IMR-90 (cell line): ENCODE results near the gene LYPD3. TPM values are rescaled to one million over a fixed set of nuclear protein-coding genes. Genes with fewer than 3 reads are reported as not detected.

Source experiments
- ATAC-seq: fragments of 200-7000 bp; cut with Tn5 transposase; 2 replicates; pipeline ENCODE4 v1.9.1; 2020; ENCODE audit warnings: low read depth, mild to moderate bottlenecking, moderate library complexity
- BruUV-seq: library from RNA; stranded (reverse); fragments of 400-500 nt; replicated peaks from 2 replicates; lab custom pipeline; 2021; lab: Mats Ljungman, UMichigan
- CTCF ChIA-PET: fragments of 300-600 bp; formaldehyde crosslinking; extraction: SDS; loops from one replicate; lab custom pipeline; 2021; ENCODE audit warnings: antibody characterized with exemption; lab: Yijun Ruan, JAX
- POLR2A ChIA-PET: fragments of 300-600 bp; sonication (Branson Sonifier 250); formaldehyde crosslinking; loops from one replicate; lab custom pipeline; 2022; ENCODE audit warnings: antibody characterized with exemption; ENCODE audit not compliant: unreplicated experiment; lab: Charles Lee
- DNase-seq: peaks from one replicate; pipeline ENCODE4 v3.0.0; 2013
- H2AFZ ChIP-seq: replicated peaks from 2 replicates; pipeline ENCODE3; 2013; ENCODE audit warnings: low read length, mild to moderate bottlenecking; ENCODE audit not compliant: poor library complexity
- H2AK5ac ChIP-seq: 2 replicates; pipeline ENCODE4 v1.6.1; 2013; ENCODE audit warnings: low read depth, low read length, inconsistent platforms
- H2AK9ac ChIP-seq: replicated peaks from 2 replicates; pipeline ENCODE3; 2013; ENCODE audit warnings: mild to moderate bottlenecking, low read depth, low read length, moderate library complexity; ENCODE audit not compliant: poor library complexity
- H2BK120ac ChIP-seq: 2 replicates; pipeline ENCODE4 v1.6.1; 2013; ENCODE audit warnings: low read depth, low read length, inconsistent platforms
- H2BK15ac ChIP-seq: 3 replicates; pipeline ENCODE4 v1.6.1; 2013; ENCODE audit warnings: low read depth, low read length, inconsistent platforms
- H2BK20ac ChIP-seq: 2 replicates; pipeline ENCODE4 v1.6.1; 2013; ENCODE audit warnings: low read depth, mild to moderate bottlenecking, inconsistent platforms, low read length, moderate library complexity
- H2BK5ac ChIP-seq: 2 replicates; pipeline ENCODE4 v1.6.1; 2013; ENCODE audit warnings: mild to moderate bottlenecking, low read depth, low read length, inconsistent platforms; ENCODE audit not compliant: poor library complexity, severe bottlenecking
- H3K14ac ChIP-seq: replicated peaks from 2 replicates; pipeline ENCODE4 v1.6.1; 2013; ENCODE audit warnings: low read depth, low read length, inconsistent platforms
- H3K18ac ChIP-seq: 2 replicates; pipeline ENCODE4 v1.6.1; 2013; ENCODE audit warnings: low read depth, low read length, control low read depth
- H3K23ac ChIP-seq: 2 replicates; pipeline ENCODE4 v1.6.1; 2013; ENCODE audit warnings: low read depth, low read length, inconsistent platforms
- H3K27ac ChIP-seq: 2 replicates; pipeline ENCODE4 v1.5.1; 2013; ENCODE audit warnings: mild to moderate bottlenecking, control low read depth, low read length; ENCODE audit not compliant: insufficient read depth
- H3K27me3 ChIP-seq: 2 replicates; pipeline ENCODE4 v1.6.1; 2013; ENCODE audit warnings: low read length; ENCODE audit not compliant: control insufficient read depth, insufficient read depth
- H3K36me3 ChIP-seq: 2 replicates; pipeline ENCODE4 v1.6.1; 2013; ENCODE audit warnings: low read length, mixed read lengths; ENCODE audit not compliant: control insufficient read depth, insufficient read depth
- H3K4ac ChIP-seq: 2 replicates; pipeline ENCODE4 v1.6.1; 2013; ENCODE audit warnings: low read depth, low read length, inconsistent platforms
- H3K4me1 ChIP-seq: 2 replicates; pipeline ENCODE4 v1.6.1; 2013; ENCODE audit warnings: low read length, mixed read lengths; ENCODE audit not compliant: control insufficient read depth, insufficient read depth
- H3K4me2 ChIP-seq: 2 replicates; pipeline ENCODE4 v1.6.1; 2013; ENCODE audit warnings: low read depth, mild to moderate bottlenecking, control low read depth, low read length, moderate library complexity
- H3K4me3 ChIP-seq: 2 replicates; pipeline ENCODE4 v1.5.1; 2013; ENCODE audit warnings: low read depth, mild to moderate bottlenecking, control low read depth, low read length, moderate library complexity; ENCODE audit not compliant: insufficient read depth
- H3K56ac ChIP-seq: 2 replicates; pipeline ENCODE4 v1.6.1; 2013; ENCODE audit warnings: low read length, inconsistent platforms; ENCODE audit not compliant: insufficient read depth; ENCODE audit errors: extremely low read depth
- H3K79me1 ChIP-seq, 2 experiments: 2 replicates each; pipeline ENCODE4 v1.6.1; 2013; ENCODE audit warnings: low read length in 2 of 2, inconsistent platforms in 1 of 2, low read depth in 1 of 2
- H3K9ac ChIP-seq: 2 replicates; pipeline ENCODE4 v1.6.1; 2013; ENCODE audit warnings: low read depth, low read length, control low read depth
- H3K9me1 ChIP-seq: 2 replicates; pipeline ENCODE4 v1.6.1; 2013; ENCODE audit warnings: low read length, inconsistent platforms; ENCODE audit not compliant: insufficient read depth
- H3K9me3 ChIP-seq: 2 replicates; pipeline ENCODE4 v1.6.1; 2013; ENCODE audit warnings: low read length; ENCODE audit not compliant: control insufficient read depth, insufficient read depth
- H4K20me1 ChIP-seq: 2 replicates; pipeline ENCODE4 v1.6.1; 2013; ENCODE audit warnings: low read length, inconsistent platforms; ENCODE audit not compliant: insufficient read depth
- H4K5ac ChIP-seq: 2 replicates; pipeline ENCODE4 v1.6.1; 2013; ENCODE audit warnings: mild to moderate bottlenecking, low read depth, low read length, control low read depth
- H4K8ac ChIP-seq, 2 experiments: 2 replicates each; pipeline ENCODE4 v1.6.1; 2013; ENCODE audit warnings: low read depth in 2 of 2, low read length in 2 of 2, control low read depth in 1 of 2, inconsistent platforms in 1 of 2
- H4K91ac ChIP-seq: 2 replicates; pipeline ENCODE4 v1.6.1; 2013; ENCODE audit warnings: low read depth, low read length, inconsistent platforms; ENCODE audit not compliant: insufficient read depth
- BHLHE40 ChIP-seq: fragments of 150-350 bp; IDR thresholded peaks from 2 replicates; pipeline ENCODE4 v1.6.1; 2016; ENCODE audit warnings: mild to moderate bottlenecking, low read depth, low read length
- CEBPB ChIP-seq: IDR thresholded peaks from 2 replicates; pipeline ENCODE4 v1.6.1; 2012; ENCODE audit warnings: low read depth, low read length, improper control_type of control experiment
- CHD1 ChIP-seq: IDR thresholded peaks from 2 replicates; pipeline ENCODE4 v1.6.1; 2012; ENCODE audit warnings: low read depth, low read length, improper control_type of control experiment
- CTCF ChIP-seq: conservative IDR thresholded peaks from 2 replicates; pipeline ENCODE4 v1.5.1; 2012; ENCODE audit warnings: mild to moderate bottlenecking, low read depth, low read length, improper control_type of control experiment
- ELK1 ChIP-seq: fragments of 150-350 bp; IDR thresholded peaks from 2 replicates; pipeline ENCODE4 v1.6.1; 2016; ENCODE audit warnings: low read depth, mild to moderate bottlenecking, low read length, moderate library complexity, borderline replicate concordance
- FOS ChIP-seq: fragments of 150-350 bp; IDR thresholded peaks from 2 replicates; pipeline ENCODE4 v1.6.1; 2016; ENCODE audit warnings: low read depth, low read length
- MAFK ChIP-seq: IDR thresholded peaks from 2 replicates; pipeline ENCODE4 v1.6.1; 2012; ENCODE audit warnings: low read depth, low read length, improper control_type of control experiment
- MAZ ChIP-seq: IDR thresholded peaks from 2 replicates; pipeline ENCODE4 v1.6.1; 2012; ENCODE audit warnings: low read depth, mild to moderate bottlenecking, low read length, improper control_type of control experiment, moderate library complexity, borderline replicate concordance
- MXI1 ChIP-seq: IDR thresholded peaks from 2 replicates; pipeline ENCODE4 v1.6.1; 2012; ENCODE audit warnings: low read depth, mild to moderate bottlenecking, low read length, moderate library complexity, borderline replicate concordance
- NFE2L2 ChIP-seq: fragments of 150-350 bp; IDR thresholded peaks from 2 replicates; pipeline ENCODE4 v1.6.1; 2016; ENCODE audit warnings: low read depth, mild to moderate bottlenecking, low read length
- POLR2A ChIP-seq: IDR thresholded peaks from 2 replicates; pipeline ENCODE4 v1.6.1; 2012; ENCODE audit warnings: mild to moderate bottlenecking, low read depth, low read length
- RAD21 ChIP-seq: IDR thresholded peaks from 2 replicates; pipeline ENCODE4 v1.6.1; 2012; ENCODE audit warnings: low read length, improper control_type of control experiment
- RCOR1 ChIP-seq: IDR thresholded peaks from 2 replicates; pipeline ENCODE4 v1.6.1; 2012; ENCODE audit warnings: mild to moderate bottlenecking, low read length, improper control_type of control experiment; ENCODE audit not compliant: insufficient replicate concordance
- RFX5 ChIP-seq: IDR thresholded peaks from 2 replicates; pipeline ENCODE4 v1.8.0; 2012; ENCODE audit warnings: low read depth, mild to moderate bottlenecking, low read length, moderate library complexity
- SMC3 ChIP-seq: fragments of 150-350 bp; IDR thresholded peaks from 2 replicates; pipeline ENCODE4 v1.6.1; 2016; ENCODE audit warnings: low read depth, mild to moderate bottlenecking, antibody characterized with exemption, low read length, moderate library complexity
- USF2 ChIP-seq: fragments of 150-350 bp; IDR thresholded peaks from 2 replicates; pipeline ENCODE4 v1.6.1; 2017; ENCODE audit warnings: mild to moderate bottlenecking, antibody characterized with exemption, low read length, low read depth
- WGBS, 2 experiments: methylation state at CpG; one replicate each; pipeline versions ENCODE4 v1.1.5 to v1.1.7; 2013; ENCODE audit warnings: missing lambda C conversion rate in 2 of 2; ENCODE audit not compliant: insufficient read length in 1 of 2; ENCODE audit errors: extremely low coverage in 2 of 2; 5-methylcytosine and 5-hydroxymethylcytosine counted together
- dilution Hi-C: fragments of 300-500 bp; cut with HindIII; formaldehyde crosslinking; loops from one replicate; pipeline ENCODE4 v1.14.3; 2018; ENCODE audit warnings: low sequenced_read_pairs; ENCODE audit not compliant: unreplicated experiment
- in situ Hi-C: fragments of 300-500 bp; cut with MboI; formaldehyde crosslinking; loops from 3 replicates; pipeline ENCODE4 v1.14.3; 2019; ENCODE audit warnings: low sequenced_read_pairs, inconsistent platforms, mixed read lengths
- intact Hi-C: fragments of 100-400 bp; cut with micrococcal nuclease; formaldehyde crosslinking; loops from 2 replicates; pipeline ENCODE4 v1.10.0; 2022
- polyA plus RNA-seq, 3 experiments: library from polyadenylated mRNA; depleted of rRNA; stranded (reverse); fragments of >200 nt; gene quantifications; 2 replicates each; pipeline ENCODE4 v1.2.3, GENCODE V29; 2012; ENCODE audit warnings: low replicate concordance in 1 of 3
- total RNA-seq: library from RNA; depleted of rRNA; stranded (reverse); fragments of >200 nt; gene quantifications from 2 replicates; pipeline ENCODE4 v1.2.3, GENCODE V29; 2012

LYPD3 gene
- total and polyA plus RNA-seq, 2 of the 4 experiments (the other 2 are of a cell fraction), result 0.18 to 1.1 TPM

GRCh38 chr19:43479961-43480561 lies 14.7 kb upstream of the LYPD3 start:
- H3K18ac ChIP-seq, result no peak overlapping the region
- DNase-seq (no peak), ATAC-seq (no peak)
- no peak overlapping the region for H4K5ac ChIP-seq
- H2AFZ ChIP-seq, result no peak overlapping the region
- H2BK120ac ChIP-seq, result peak overlapping the region; percentile 17; the same call in 1 of the 2 replicates
- TF ChIP-seq POLR2A, result no peak
- no peak for TF ChIP-seq CHD1
- TF ChIP-seq CTCF, result no peak
- TF ChIP-seq RFX5, result no peak
- TF ChIP-seq NFE2L2, result no peak
- no peak for TF ChIP-seq RAD21
- no peak for TF ChIP-seq FOS
- no peak for TF ChIP-seq MXI1
- no peak for TF ChIP-seq ELK1
- TF ChIP-seq SMC3, result no peak
- TF ChIP-seq RCOR1, result no peak
- no peak for TF ChIP-seq BHLHE40
- no peak for TF ChIP-seq CEBPB
- TF ChIP-seq MAFK, result no peak
- no peak for TF ChIP-seq USF2
- TF ChIP-seq MAZ, result no peak
- H3K9me1 ChIP-seq, result peaks cover 13% of the 10 kb centered on the region
- ChIA-PET POLR2A (interaction anchor here (0.6 kb wide), 3 partner anchors 16 to 57 kb away, joined by 4 to 9 read pairs (median 4); no protein-coding TSS in a partner anchor), CTCF (interaction anchor here (0.6 to 0.9 kb wide), 3 partner anchors 33 to 1027 kb away, joined by 3 to 4 read pairs (median 3); no protein-coding TSS in a partner anchor)
- H3K56ac ChIP-seq, result no peak overlapping the region
- no peak overlapping the region for H4K91ac ChIP-seq
- no peak overlapping the region for H2AK5ac ChIP-seq
- H3K27me3 ChIP-seq, result no peaks in the 10 kb centered on the region
- dilution Hi-C loops, result no loop called here
- no TSS peak for BruUV-seq
- H4K20me1 ChIP-seq, result peaks cover 3% of the 10 kb centered on the region
- no peak overlapping the region for H3K4me3 ChIP-seq
- no peak overlapping the region for H2BK20ac ChIP-seq
- in situ Hi-C loops, result no loop called here
- no CpG with 5 or more reads among the region's 4 CpGs for WGBS, 2 experiments
- H4K8ac ChIP-seq, result no peak overlapping the region
- no peak overlapping the region for H3K9ac ChIP-seq
- no peaks in the 10 kb centered on the region for H3K9me3 ChIP-seq
- peaks cover 7% of the 10 kb centered on the region for H3K4me1 ChIP-seq
- no peak overlapping the region for H3K23ac ChIP-seq
- no peak overlapping the region for H2BK5ac ChIP-seq
- no peak overlapping the region for H3K14ac ChIP-seq
- H2BK15ac ChIP-seq, result no peak overlapping the region; the same call in 2 of the 3 replicates
- intact Hi-C loops, result no loop called here
- H3K79me1 ChIP-seq, result no peaks in the 10 kb centered on the region; a peak in 1 of 4 replicates
- no peak overlapping the region for H3K27ac ChIP-seq
- no peak overlapping the region for H3K4me2 ChIP-seq
- H3K4ac ChIP-seq, result 0 out of 2 replicates have a peak overlapping the region, but pooled peaks have one; percentile 29
- H3K36me3 ChIP-seq, result peaks cover 7% of the 10 kb centered on the region
- no peak overlapping the region for H2AK9ac ChIP-seq
